GM13977 (cell line): ENCODE data around the gene ARHGAP40.

Experiments
- DNase-seq: peaks from one replicate; pipeline ENCODE4 v3.0.0; 2012; ENCODE audit warnings: low spot score
- in situ Hi-C: fragments of 300-500 bp; cut with MboI; formaldehyde crosslinking; loops from one replicate; pipeline ENCODE4 v1.12.0; 2022; ENCODE audit warnings: low sequenced_read_pairs, low pct_unique_long_range_greater_than_20kb, mixed read lengths, inconsistent platforms; ENCODE audit not compliant: unreplicated experiment
- TF ChIP-seq, protein P1 (sequence below): IDR thresholded peaks from 2 replicates; pipeline ENCODE4 v1.5.1; 2012; ENCODE audit warnings: mild to moderate bottlenecking, control low read depth; ENCODE audit not compliant: insufficient read depth; ENCODE audit errors: extremely low read depth, missing control alignments

The ARHGAP40 gene

DNA sequence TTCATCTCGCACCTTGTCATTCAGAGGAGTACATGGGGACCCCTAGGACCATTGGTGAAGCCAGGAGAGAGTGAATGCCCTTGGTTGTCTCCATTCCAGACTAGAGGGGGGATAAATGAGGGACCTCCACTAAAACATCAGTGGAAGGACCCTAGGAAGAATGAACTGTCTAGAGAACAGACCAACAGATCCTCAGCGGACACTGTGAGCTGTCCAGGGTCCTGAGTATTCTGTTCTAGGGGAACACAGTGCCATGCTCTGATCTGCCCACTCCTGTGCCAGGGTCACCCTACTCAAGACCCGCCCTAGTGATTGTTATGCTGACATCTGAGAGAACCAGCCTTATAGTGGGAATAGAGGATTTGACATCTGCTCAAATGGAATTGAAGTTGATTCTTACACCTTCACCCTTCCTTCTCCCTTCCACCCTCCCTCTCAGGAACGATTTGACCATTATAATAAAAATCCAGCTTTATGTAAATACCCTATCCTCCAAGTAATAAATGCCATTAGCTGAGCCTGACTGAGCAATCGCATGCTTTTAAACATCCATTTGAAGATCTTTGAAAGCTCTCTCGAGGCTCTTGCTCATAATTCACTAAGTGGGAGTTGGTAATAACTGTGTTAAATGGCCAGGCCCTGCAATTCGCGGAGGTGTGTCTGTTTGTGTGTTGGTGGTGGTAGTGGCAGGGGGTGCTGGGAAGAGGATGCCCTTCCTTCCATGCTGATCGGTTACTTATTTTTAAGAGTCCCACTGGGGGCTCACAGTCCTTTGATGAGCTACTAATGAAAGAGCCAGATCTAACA lies 79.1 kb downstream of the ARHGAP40 start:
- TF ChIP-seq, protein P1, sequence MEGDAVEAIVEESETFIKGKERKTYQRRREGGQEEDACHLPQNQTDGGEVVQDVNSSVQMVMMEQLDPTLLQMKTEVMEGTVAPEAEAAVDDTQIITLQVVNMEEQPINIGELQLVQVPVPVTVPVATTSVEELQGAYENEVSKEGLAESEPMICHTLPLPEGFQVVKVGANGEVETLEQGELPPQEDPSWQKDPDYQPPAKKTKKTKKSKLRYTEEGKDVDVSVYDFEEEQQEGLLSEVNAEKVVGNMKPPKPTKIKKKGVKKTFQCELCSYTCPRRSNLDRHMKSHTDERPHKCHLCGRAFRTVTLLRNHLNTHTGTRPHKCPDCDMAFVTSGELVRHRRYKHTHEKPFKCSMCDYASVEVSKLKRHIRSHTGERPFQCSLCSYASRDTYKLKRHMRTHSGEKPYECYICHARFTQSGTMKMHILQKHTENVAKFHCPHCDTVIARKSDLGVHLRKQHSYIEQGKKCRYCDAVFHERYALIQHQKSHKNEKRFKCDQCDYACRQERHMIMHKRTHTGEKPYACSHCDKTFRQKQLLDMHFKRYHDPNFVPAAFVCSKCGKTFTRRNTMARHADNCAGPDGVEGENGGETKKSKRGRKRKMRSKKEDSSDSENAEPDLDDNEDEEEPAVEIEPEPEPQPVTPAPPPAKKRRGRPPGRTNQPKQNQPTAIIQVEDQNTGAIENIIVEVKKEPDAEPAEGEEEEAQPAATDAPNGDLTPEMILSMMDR: no peak
- in situ Hi-C loops: no loop called here
- DNase-seq: no peak

- in situ Hi-C loops: no loop called here
- TF ChIP-seq, protein P1: no peak
- DNase-seq: no peak
Observed at GRCh38 chr20:38685271-38685670, 83.7 kb downstream of the ARHGAP40 start.

GRCh38 chr20:38685853-38686473 lies 84.4 kb downstream of the ARHGAP40 start:
- TF ChIP-seq, protein P1: no peak
- in situ Hi-C loops: no loop called here
- DNase-seq: peak; percentile 44

- TF ChIP-seq, protein P1: no peak
Observed at GRCh38 chr20:38692436-38693411, 91.1 kb downstream of the ARHGAP40 start.

DNA sequence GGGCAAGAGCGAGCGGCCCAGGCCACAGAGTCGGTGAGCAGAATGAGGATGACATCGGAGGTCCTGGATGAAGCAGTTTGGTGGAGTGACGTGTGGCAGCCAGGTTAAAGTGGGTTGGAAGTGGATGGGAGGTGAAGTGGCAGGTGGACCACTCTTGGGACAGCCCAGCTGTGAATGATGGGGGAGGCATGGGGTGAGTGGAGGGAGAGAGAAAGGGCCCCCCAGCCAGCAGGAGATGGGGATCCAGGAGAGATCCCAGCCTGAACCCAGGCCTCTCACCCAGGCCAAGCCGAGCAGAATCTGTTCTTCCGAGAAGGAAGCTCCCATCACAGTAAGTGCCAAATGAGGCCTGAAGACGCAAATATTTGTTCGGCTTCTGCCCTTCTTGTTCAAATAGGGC lies 95.7 kb downstream of the ARHGAP40 start:
- DNase-seq: no peak
- in situ Hi-C loops: no loop called here
- TF ChIP-seq, protein P1: no peak

More at GRCh38 chr20:38692436-38693411, 91.1 kb downstream of the ARHGAP40 start:
- in situ Hi-C loops: no loop called here
- DNase-seq: peak; percentile 58

GRCh38 chr20:38698541-38698940 lies 96.9 kb downstream of the ARHGAP40 start:
- TF ChIP-seq, protein P1: no peak
- DNase-seq: no peak
- in situ Hi-C loops: no loop called here
